ENCODE measurements around the gene TAF6L. TPM values are rescaled to one million over a fixed set of nuclear protein-coding genes. Genes with fewer than 3 reads are reported as not detected.

Gene TAF6L
- 18.4 and 20.5 TPM in 2 replicates for total RNA-seq

DNA sequence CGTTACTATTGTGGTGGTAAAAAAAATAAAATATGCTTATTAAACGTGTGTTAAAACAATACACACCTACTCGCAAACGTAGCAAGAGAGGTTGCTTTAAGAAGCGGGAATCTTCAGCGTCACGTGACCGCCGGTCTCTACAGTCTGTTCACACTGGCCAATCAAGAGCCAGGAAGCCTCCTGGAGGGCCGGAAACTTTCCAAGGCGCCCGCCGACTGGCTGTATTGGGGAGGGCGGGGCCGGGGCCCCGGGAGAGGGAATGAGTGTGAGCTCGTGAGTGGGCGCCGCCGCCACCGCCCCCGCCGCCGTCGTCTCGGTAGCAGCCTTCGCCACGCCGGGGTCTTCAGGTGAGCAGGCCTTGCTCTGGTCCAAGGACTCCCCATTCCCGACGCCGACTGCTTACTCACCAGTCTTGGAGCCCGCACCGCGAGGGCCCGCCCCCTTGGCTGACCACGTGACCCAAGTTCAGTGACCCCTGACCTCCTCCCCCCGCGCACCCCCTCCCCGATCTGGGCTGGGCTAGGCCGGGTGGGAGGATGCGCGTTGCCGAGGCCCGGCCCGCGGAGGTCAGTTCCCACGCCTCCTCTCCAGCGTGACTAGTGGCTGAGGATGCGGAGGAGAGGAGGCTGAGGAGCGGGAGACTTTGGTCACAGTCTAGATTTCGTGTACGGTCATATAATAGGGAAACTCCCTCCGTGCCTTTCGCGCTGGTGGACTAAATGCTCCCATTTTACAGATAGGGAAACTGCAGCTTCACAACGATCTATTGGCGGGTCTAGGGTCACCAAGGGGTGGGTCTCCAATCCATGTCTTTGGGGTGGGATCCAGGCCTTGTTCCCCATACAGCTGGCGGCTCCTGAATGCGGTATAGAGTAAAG lies at the start of gene TAF6L:
TSS of gene TAF6L (plus strand) at position 253 of the 878 bp plus-strand sequence. CDS start 4,388 bp downstream, outside the sequence.

DNA sequence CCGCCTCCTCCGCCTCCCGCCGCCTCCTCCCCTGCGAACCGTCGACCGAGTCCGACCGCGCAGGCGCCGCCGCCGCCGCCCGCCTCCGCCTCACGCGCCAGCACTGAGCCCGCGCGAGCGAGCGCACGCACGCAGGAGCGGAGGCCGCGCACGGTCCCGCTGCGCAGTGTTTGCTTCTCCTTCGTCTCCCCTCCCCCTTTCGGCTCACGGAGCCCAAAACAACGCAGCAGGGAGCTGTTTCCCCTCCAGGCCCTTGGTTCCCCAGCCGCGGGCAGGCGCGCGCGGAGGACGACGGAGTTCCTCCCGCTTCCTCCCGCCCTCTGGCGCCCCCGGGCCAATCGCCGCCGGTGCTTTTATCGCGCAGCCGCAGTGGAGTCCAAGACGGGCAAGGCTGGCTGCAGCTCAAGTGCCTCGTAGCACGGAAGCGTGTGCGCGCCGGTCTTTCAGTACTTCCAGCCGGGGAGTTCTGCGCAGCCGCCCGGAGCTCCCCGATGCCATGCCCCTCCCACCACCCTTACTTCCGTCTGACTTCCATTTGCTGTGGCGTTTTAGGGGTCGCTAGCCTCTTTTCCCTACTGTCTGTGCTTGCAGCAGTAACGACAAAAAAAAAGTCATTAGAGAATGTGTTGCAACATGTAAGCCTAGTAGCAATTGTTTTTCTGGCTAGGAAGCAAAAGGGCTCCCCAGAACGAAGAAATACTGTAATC lies 43.9 kb upstream of the TAF6L start, which contains the start of gene HNRNPUL2:
TSS of gene HNRNPUL2 (minus strand) at position 293 of the 707 bp plus-strand sequence. CDS start 301 bp downstream, outside the sequence.

DNA sequence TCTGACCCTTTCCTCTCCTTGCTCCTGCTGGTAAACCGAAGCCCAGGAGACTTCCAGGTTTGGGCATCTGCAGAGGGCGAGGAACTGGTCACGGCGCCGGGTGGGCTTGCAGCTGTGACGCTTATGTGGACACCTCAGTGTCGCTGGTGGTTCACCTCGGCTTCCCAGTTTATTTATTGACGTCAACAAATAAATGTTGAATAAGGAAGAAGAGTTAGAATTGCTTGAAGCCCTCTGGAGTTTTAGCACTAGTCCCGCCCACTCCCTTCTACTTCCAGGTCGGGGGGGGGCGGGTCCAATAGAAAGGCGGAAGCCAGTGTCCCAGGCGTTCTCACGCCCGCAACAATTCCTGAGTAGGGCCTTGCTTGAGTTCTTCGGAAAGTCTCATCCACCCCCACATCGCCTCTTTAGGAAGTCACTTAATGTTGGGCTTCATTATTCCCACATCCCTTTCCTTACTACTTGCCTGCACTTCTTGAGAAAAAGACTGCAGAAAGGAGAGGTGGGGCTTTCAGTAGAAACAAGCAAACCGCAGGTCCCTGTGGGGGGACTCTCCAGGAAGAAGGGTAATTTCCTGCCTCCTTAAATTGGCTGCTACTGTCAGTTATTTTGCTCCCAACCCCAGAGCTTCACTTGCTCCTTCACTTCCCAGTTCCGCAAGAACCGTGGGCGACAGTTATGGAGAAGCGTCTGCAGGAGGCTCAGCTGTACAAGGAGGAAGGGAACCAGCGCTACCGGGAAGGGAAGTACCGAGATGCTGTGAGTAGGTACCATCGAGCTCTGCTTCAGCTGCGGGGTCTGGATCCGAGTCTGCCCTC lies 42.8 kb upstream of the TAF6L start, which contains the start of gene TTC9C:
TSS of gene TTC9C (plus strand) at position 316 of the 818 bp plus-strand sequence. CDS start at position 679, 363 bp downstream.

DNA sequence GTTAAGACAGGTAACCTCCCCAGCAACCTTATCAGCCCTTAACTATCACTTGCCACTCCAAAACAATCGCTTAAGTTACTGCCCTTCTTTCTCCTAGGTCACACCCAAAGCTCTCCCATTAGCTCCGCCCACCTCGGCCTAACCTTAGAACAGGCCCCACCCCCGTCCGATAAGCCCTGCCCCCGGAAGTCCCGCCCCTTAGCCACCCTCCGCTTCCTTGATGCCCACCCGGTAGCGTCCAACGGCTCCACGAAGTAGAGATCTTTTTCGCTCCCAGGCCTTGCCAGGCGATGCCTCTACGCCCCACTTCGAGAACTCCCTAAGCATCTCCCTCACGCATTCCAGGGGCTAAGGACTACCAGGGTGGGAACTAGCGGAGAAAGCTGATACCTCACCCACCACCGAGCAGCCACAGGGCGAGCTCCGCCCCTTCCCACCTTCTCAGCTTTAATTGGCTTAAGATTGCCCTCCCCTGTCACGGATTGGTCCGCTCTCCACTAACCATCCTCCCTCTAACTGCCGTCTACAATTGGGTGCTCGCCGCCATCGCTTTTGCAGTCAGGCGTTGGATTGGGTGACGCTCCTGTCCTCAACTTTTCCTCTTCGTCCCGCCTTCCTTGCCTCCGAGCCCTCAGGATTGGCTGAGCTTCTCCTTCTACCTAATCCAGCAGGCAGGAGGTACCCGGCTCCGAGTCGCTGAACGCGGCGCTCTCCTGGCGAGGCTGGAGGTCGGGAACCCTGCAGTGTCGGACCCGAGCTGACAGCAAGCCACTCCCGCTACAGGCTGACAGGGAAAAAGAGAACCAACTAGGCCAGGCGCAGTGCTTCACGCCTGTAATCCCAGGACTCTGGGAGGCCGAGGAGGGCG lies 17.2 kb upstream of the TAF6L start, which contains the start of gene ZBTB3:
TSS of gene ZBTB3 (minus strand) at position 425 of the 868 bp plus-strand sequence. CDS start 496 bp downstream, outside the sequence.

DNA sequence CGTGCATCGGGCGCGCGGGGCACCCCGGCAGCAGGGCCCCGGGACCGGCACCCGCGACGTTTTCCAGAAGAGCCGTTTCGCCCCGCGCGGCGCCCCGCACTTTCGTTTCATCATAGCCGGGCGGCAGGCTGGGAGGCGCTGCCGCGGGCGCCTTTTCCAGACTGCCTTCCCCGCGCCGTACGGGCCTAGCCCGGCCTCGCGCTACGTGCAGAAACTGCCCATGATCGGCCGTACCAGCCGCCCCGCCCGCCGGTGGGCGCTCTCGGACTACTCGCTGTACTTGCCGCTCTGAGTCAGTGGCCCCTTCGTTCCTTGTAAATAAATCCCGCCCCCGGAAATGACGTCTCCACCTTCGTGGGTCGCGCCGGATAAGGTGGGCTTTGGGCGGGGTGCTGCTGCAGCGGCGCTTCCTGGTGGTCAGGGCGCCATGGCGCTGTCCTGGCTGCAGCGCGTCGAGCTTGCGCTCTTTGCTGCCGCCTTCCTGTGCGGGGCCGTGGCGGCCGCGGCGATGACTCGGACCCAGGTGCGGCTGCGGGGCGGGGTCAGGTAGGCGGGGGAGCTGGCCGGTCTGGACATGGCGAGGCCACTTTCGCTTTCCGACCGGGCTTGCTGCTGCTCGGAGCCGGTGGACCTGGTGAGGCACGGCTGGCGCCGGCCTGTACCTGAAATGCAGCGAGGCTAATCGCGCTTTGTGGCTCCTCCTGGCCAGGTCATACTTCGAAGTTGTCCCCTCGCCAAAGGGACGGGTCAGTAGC lies 16.0 kb downstream of the TAF6L start, which contains the start of gene TMEM179B:
TSS of gene TMEM179B (plus strand) at position 398 of the 755 bp plus-strand sequence. CDS start at position 428, 30 bp downstream.

DNA sequence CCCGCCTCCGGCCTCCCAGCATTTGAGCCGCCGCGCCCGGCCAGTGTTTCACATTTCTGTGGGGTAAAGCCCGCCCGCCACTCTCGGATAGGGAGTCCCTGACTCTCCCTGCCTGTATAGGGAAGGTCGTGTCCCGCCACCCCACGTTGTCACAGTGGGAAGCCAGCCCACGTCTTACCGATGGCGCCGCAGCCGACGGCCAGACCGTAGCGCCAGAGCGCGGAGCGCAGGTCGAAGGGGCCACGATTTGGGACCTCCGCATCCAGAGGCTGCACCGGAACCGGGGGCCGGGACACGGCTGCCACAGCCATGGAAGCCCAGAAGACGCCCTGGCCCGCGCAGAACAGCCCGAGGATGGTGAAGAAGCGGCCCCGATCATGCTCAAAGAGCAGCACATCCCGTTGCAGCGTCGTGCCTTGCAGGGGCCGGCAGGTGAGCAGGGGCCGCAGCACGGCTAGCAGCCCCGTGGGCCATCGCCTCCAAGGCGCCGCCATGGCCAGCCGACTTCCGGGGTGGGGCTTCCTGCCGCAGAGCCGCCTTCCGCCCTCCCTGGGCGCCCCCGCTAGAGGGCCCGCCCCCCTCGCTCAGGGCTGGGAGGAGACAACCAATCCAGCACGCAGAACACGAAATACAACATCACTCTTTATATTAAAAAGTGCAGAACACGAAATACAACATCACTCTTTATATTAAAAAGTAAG lies 20.5 kb downstream of the TAF6L start, which contains the start of gene TMEM223:
TSS of gene TMEM223 (minus strand) at position 506 of the 701 bp plus-strand sequence. CDS start at position 494, 12 bp downstream.

DNA sequence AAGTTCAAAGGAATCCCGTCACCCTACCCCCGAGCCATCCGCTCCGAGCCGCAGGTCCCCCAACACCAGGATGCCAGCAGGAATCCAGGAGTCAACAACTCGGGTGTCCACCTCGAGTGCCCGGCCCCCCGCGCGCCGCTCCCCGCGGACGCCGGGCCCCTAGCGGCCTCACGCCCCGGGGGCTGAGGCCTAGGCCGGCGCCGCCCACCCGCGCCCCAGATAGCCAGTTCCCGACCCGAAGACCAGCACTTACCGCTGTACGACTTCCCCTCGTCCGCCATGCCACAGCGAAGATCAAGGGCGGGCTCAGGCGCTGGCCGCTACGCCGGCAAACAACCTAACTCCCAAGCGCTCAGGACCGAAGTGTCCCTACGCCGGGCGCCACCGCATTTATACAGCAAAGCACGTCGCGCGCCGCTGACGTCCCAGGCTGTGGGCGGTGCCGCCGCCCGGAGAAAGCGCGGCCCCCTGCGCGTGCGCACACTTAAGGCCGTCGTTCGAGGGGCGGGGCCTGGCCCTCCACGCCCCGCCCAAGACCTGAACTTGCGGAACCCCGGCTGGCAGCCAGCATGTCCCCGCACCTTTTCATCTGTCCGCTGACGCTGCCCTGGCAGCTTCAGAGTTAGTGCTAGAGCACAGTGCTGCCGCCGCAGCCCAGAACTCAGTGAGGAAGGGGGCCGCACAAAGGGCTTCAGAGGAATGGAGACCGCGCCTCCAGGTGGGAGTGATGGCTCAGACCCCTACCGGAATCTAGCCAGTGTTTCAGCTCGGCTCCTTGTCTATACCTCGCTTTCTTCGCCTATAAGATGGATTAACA lies 34.1 kb downstream of the TAF6L start, which contains the start of gene NXF1:
TSS of gene NXF1 (minus strand) at position 365 of the 817 bp plus-strand sequence. CDS start at position 281, 84 bp downstream.

GRCh38 chr11:62831520-62832335 lies 60.5 kb downstream of the TAF6L start, which contains the start of gene STX5:
Gene STX5, minus strand, starts transcription at chr11:62832051. Its CDS starts 808 bp downstream, at chr11:62831243.

DNA sequence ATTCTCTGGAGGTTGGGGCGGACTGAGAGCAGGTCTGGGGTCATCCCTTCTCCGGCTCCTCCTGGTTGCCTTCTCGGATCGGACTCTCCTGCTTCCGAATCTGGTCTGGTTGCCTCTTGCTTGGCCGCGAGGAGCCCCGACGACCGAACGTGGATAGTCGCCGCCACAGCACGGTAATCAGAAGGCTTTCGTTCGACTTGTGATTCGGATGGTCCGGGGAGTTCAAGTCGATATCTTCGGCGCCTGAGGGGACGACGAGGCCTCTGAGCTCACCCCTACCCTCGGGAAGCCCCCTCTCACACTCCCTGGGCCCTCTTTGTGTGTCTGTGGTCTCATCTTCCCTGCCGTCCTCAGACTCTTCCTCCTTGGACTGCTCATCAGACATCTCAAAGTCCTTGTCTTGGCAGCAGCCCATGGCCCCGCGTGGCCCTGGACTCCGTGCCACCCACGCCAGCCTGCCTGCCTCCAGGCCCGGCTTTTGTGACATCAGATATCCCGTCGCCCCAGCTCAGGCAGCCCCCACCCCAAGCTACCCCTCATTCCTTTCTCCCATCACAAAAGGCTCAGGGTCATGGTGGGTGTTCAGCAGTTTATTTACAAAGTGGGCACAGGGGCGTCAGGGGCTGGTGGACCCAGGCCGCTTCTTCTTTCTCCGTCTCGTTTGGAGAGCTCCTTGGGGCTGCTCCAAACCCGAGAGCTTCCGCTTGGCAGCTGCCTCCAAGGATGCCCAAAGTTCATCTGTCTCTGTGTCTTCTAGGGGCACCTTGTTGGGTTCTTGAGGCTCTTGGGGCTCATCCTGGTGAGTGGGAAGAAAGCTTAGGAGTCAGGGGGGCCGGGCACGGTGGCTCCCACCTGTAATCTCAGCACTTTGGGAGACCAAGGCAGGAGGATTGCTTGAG lies 61.4 kb downstream of the TAF6L start, which contains the start of gene TEX54:
TSS of gene TEX54 (minus strand) at position 506 of the 899 bp plus-strand sequence.

Other genes with a start within 250 kb of the TAF6L start
- gene AHNAK, start 224.6 kb upstream of the TAF6L start, total RNA-seq: 414 and 532 TPM in 2 replicates
- gene EEF1G, start 197.5 kb upstream of the TAF6L start, total RNA-seq: 1,547 and 1,726 TPM in 2 replicates
- 8.8 and 9.6 TPM in 2 replicates for gene TUT1, start 179.9 kb upstream of the TAF6L start, total RNA-seq
- gene MTA2, start 169.5 kb upstream of the TAF6L start, total RNA-seq: 158 and 226 TPM in 2 replicates
- gene EML3, start 158.6 kb upstream of the TAF6L start, total RNA-seq: 24.2 and 30.8 TPM in 2 replicates
- 7.3 and 8.5 TPM in 2 replicates for gene ROM1, start 158.1 kb upstream of the TAF6L start, total RNA-seq
- gene B3GAT3, start 149.4 kb upstream of the TAF6L start, total RNA-seq: 12.6 and 20.0 TPM in 2 replicates
- 190 and 269 TPM in 2 replicates for gene GANAB, start 124.8 kb upstream of the TAF6L start, total RNA-seq
- gene INTS5, start 118.1 kb upstream of the TAF6L start, total RNA-seq: 21.1 and 21.5 TPM in 2 replicates
- gene C11orf98, start 106.2 kb upstream of the TAF6L start, total RNA-seq: 46.1 and 53.0 TPM in 2 replicates
- gene CSKMT, start 106.1 kb upstream of the TAF6L start, total RNA-seq: 7.4 and 12.7 TPM in 2 replicates
- 12.2 and 12.8 TPM in 2 replicates for gene UQCC3, start 99.7 kb upstream of the TAF6L start, total RNA-seq
- gene LBHD1, start 99.1 kb upstream of the TAF6L start, total RNA-seq: 1.9 and 2.6 TPM in 2 replicates
- 163 and 210 TPM in 2 replicates for gene UBXN1, start 92.3 kb upstream of the TAF6L start, total RNA-seq
- 0.09 TPM in 2 replicates for gene LRRN4CL, start 81.9 kb upstream of the TAF6L start, total RNA-seq
- gene BSCL2, start 64.0 kb upstream of the TAF6L start, total RNA-seq: 20.1 and 25.6 TPM in 2 replicates
- gene GNG3, start 63.7 kb upstream of the TAF6L start, total RNA-seq: not detected in 2 replicates
- gene HNRNPUL2, start 43.9 kb upstream of the TAF6L start, total RNA-seq: 9.8 and 13.6 TPM in 2 replicates
- gene TTC9C, start 42.9 kb upstream of the TAF6L start, total RNA-seq: 32.8 and 33.1 TPM in 2 replicates
- gene ZBTB3, start 17.2 kb upstream of the TAF6L start, total RNA-seq: 6.9 and 8.4 TPM in 2 replicates
- 51.1 and 71.4 TPM in 2 replicates for gene POLR2G, start 9.8 kb upstream of the TAF6L start, total RNA-seq
- 15.9 and 23.5 TPM in 2 replicates for gene TMEM179B, start 16.0 kb downstream of the TAF6L start, total RNA-seq
- gene TMEM223, start 20.6 kb downstream of the TAF6L start, total RNA-seq: 9.0 and 16.0 TPM in 2 replicates
- gene NXF1, start 34.0 kb downstream of the TAF6L start, total RNA-seq: 16.0 and 21.6 TPM in 2 replicates
- 36.4 and 40.9 TPM in 2 replicates for gene STX5, start 60.7 kb downstream of the TAF6L start, total RNA-seq
- not detected in 2 replicates for gene TEX54, start 61.4 kb downstream of the TAF6L start, total RNA-seq
- 66.5 and 70.3 TPM in 2 replicates for gene WDR74, start 68.2 kb downstream of the TAF6L start, total RNA-seq
- 121 and 172 TPM in 2 replicates for gene SLC3A2, start 109.5 kb downstream of the TAF6L start, total RNA-seq
- gene CHRM1, start 150.0 kb downstream of the TAF6L start, total RNA-seq: not detected in 2 replicates
- gene SLC22A6, start 213.6 kb downstream of the TAF6L start, total RNA-seq: not detected in 2 replicates
- gene SLC22A8, start 244.4 kb downstream of the TAF6L start, total RNA-seq: not detected in 2 replicates